Measurements from ENCODE around the gene ATP1A4.

Gene ATP1A4

DNA sequence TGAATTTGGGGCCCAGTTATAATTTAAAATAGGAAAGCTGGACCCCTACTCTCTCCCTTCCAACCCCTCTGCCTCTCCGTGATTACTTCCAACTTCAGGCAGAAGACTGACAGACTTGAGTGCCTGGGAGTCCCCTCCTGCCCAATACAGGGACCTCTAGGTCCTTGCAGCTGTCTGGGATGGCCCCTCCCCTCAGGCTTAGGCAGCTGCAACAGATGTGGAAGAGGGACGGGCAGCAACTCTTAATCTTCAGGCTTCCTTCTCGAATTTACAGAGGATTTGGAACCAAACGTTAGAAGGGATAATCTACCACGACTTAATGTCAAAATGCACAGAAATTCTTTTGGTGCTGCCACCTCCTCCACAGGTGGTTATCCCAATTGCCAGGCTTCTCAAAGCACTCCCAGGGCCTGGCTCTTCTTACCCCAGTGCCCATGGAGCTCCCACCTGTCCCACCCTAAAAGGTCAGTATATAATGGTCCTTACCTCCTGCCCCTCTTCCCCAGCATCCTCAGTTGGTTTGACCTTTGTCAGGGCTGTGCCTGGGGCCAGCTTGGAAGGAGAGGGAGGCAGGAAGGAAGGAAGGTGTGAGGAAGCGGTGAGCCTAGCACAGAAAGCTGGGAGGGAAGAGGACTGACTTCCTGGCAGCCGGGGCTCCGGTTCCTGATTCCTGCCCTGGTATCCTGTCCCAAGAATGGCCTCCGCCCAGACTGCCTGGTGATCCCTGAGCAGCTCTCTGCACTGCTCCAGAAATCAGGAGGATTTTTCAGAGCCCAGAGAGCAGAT lies 56.6 kb downstream of the ATP1A4 start:
- DNase-seq = no peak

DNA sequence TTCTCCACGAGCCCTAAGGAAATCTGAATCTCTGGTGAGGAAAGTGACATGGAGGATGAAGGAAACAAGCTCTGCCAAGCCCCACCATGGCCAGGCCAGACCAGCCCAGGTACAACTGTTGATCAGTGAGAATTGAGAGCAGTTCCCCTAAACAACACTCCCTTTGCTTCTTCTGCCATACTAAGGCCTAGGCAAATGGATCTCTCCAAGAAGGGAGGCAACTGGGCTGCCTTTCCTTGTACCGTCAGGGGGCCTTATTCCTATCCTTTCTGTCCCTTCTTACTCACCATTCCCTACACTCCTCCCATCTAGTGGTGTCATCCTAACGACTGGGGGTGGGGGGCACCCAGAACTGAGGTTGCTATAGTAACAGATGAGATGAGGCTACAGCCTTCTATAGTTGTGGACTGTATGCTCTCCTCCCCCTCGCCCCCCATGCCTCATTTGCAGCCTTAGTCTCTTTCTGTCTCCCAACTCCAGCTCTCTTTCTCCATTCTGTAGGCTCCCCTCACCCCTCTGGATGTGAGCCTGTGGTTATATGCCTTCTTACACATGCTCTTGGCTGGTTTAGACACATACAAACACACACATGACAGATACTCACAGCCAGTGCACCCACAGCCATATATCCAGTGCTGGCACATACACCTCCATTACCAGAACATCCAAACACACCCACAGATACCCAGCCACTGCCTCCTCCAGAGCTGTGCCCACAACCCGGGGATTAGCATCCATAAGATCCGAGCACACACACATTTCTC lies 57.3 kb downstream of the ATP1A4 start:
- no peak for DNase-seq

DNA sequence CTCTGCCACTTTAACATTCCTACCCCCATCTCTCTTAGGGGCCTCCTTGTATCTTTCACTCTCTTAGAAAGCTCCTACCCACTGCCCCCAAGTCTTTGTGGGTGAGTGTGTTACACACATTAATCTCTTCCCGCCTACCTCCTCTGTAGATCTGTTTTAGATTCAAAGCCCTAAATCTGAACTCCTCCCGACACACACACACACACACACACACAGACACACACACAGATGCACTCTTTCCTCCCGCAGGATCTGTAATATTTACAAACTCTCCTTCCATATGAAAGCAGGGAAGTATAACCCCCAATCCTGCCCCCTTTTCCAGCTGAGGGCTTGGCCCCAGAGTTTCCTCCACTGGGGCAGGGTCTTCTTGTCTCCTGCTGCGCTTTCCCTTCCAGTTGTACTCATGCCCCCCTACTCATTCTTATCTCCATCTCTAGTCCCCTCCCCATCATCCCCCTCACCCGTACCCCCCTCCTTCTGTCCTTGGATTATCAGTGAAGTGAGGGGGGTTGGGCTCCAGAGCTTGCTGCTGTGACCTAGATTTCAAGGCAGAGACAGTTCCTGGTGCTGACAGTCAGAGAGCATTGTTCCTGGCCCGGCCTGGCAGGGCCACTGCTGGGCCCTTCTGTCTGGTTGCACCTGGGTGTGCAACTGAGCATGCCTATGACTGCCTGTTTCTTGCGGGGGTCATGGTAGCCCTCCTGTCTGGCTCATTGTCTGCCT lies 58.1 kb downstream of the ATP1A4 start:
- no peak for DNase-seq

- no peak for DNase-seq
Observed at GRCh38 chr1:160210561-160210960, 59.2 kb downstream of the ATP1A4 start.

- DNase-seq = no peak
Observed at GRCh38 chr1:160211046-160211790, 59.8 kb downstream of the ATP1A4 start.

DNA sequence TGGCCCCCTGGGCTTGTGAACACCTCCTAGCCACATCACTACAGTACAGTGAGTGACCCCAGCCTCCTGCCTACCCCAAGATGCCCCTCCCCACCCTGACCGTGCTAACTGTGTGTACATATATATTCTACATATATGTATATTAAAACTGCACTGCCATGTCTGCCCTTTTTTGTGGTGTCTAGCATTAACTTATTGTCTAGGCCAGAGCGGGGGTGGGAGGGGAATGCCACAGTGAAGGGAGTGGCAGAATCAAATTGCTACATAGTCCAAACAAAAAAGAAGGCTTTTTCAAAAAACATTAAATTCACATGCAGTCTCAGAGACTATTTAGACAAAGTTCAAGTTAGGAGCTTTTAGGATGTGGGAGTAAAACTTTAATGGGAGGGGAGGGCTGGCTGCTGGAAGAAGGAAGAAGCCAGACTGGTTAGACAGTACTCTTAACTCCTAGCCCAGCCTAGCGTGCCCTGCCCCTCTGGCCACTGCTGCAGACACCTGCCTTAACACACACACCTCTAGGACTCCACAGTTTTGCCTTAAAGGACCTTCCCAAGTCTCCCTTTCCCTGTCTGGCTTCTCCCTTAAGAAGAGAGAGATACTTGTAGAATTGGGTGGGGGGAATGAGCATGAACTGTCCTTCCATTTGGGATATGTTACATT lies 63.2 kb downstream of the ATP1A4 start:
- DNase-seq = no peak

DNA sequence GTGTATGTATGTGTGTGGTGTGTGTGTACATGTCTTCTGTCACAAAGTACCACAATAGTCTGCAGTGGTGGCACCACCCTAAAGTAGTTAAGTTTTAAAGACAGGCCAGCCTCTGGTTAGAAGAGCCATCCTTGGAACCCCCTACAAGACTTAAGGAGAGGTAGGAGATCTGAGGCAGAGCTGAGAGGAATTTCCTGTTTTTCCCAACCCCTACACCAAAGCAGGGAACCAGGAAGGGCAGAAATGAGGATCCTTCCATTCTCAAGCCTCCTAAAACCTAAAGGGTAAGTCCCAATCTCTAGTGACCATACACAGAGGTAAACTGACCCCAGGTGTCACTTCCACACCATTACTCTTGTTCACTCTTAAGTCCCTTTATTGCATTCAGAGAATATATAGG lies 64.9 kb downstream of the ATP1A4 start:
- no peak for DNase-seq

GRCh38 chr1:160217481-160218051 lies 66.2 kb downstream of the ATP1A4 start:
- no peak for DNase-seq

- DNase-seq = no peak
Observed at GRCh38 chr1:160219062-160219929, 67.9 kb downstream of the ATP1A4 start.

DNA sequence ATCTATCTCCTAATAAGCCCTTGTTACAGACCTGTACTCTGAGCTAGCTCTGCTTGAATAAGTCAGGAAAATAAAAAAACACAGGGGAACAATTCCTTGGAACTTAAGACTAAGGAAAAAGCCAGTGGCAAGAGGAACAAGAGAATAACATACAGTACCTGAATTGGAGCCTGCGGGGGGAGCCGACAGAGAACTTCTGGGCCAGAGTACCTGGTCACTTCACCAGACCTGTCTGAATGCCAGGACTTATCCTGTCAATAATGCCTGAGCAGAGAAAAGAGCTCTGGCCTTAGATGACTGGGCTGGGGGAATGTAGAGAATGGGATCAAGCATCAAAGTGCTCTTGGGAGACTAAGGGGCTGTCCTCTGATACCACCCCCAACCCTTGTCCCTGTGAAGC lies 68.9 kb downstream of the ATP1A4 start:
- no peak for DNase-seq

GRCh38 chr1:160221089-160221488 lies 69.7 kb downstream of the ATP1A4 start:
- DNase-seq = no peak

DNA sequence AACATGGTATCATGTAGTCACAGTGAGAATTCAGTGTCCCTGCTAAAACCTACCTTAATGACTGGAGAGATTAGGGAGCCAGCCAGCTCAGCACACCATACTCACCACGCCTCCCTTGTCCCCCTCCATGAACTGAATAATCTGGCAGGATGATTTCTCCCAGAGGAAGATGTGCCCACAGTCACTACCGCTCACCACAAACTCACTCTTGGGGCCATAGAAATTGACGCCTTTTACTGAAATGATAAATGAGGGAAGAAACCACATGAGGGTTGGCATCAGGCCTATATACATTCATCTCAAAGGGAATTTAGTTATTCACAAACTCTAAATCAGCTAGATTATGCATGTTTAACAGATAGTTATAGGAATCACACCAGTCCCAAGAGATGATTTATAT lies 71.1 kb downstream of the ATP1A4 start:
- DNase-seq = no peak

DNA sequence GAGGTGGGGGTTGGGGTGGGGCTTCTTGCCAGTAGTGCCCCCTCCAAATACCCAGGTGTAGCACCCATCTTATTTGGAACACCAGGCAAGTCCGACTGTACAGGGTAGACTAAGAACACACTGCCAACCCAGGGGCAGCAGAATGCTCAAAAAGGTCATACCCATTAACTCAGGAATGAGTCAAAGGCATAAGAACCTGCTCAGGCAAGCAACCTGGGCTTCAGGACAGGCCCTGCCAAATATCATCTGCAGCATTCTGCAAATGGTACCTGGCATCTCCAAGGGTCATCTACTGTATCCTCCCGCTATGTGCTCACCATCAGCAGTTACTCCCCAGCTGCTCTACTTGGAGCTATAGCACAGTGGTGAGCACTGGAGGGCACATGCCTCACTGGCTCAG lies 73.2 kb downstream of the ATP1A4 start:
- no peak for DNase-seq

- no peak for DNase-seq
Observed at GRCh38 chr1:160225345-160225744, 73.9 kb downstream of the ATP1A4 start.

- no peak for DNase-seq
Observed at GRCh38 chr1:160226623-160227022, 75.2 kb downstream of the ATP1A4 start.

DNA sequence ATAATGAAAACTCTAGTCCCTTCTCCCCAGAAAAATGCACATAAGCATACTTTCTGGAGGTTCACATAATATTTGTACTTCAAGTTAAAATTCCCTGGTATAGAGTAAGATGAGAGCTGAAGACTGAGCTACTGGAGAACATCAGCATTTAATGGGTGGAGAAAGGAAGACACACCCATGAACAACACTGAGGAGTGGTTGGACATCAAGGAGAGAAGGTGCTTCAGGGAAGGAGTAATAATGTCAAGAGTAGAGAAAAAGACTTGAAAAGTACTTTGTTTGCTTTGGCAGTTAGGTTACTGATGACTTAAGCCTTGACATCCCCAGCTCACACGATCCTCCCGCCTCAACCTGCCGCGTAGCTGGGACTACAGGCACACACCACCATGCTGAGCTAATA lies 75.6 kb downstream of the ATP1A4 start:
- no peak for DNase-seq

- no peak for DNase-seq
Observed at GRCh38 chr1:160227561-160227960, 76.2 kb downstream of the ATP1A4 start.

- no peak for DNase-seq
Observed at GRCh38 chr1:160228431-160228830, 77.0 kb downstream of the ATP1A4 start.

DNA sequence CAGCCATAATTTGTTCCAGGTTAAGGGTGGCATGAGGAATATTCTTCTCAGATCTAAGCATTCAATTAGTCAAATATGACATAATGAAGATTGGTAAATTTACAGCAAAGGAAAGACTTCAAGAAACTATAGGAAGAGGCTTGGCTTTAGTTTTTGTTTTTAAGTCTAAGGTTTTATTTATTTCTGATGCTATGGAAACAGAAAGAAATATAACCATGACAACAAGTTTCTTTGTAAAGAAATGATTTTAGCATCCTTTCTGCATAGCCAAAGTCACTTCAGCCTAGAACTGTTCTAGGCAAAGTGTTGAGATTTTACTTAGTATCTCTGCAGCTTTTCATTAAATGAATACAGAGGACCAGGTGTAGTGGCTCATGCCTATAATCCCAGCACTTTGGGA lies 81.5 kb downstream of the ATP1A4 start:
- no peak for DNase-seq

All from NCI-H2029 treated with DMSO at 0.1 percent for 48 hours (cell line).